ENCODE measurements around the gene QKI.
A peak's percentile ranks its signal among the peaks of the same experiment; 100 is the strongest.

The QKI gene

GRCh38 chr6:163422550-163422949 lies 8.0 kb downstream of the QKI start:
- DNase-seq, result no peak
- no peak overlapping the region for H3K9ac ChIP-seq (ENCODE audit: low read depth, low read length)
- H2AFZ ChIP-seq (ENCODE audit: low read depth, low read length), result no peak overlapping the region
- no peaks in the 10 kb centered on the region for H3K9me3 ChIP-seq (ENCODE audit: insufficient read depth, low read length, severe bottlenecking)
- no peak overlapping the region for H3K4me2 ChIP-seq (ENCODE audit: insufficient read depth, low read length)
- H3K4me1 ChIP-seq (ENCODE audit: insufficient read depth, low read length), result peaks cover 4% of the 10 kb centered on the region
- H3K79me2 ChIP-seq (ENCODE audit: insufficient read depth, low read length), result peaks cover 97% of the 10 kb centered on the region
- peaks cover 41% of the 10 kb centered on the region for H4K20me1 ChIP-seq (ENCODE audit: insufficient read depth, low read length)
- no peaks in the 10 kb centered on the region for H3K36me3 ChIP-seq (ENCODE audit: insufficient read depth, low read length)
- no peak overlapping the region for H3K27ac ChIP-seq (ENCODE audit: low read length)
- no peak for ATAC-seq (ENCODE audit: insufficient read depth, low read depth)
- no peak overlapping the region for H3K4me3 ChIP-seq (ENCODE audit: low read depth in 1 of 2, low read length in 2 of 2)
- no peaks in the 10 kb centered on the region for H3K27me3 ChIP-seq (ENCODE audit: insufficient read depth, low read length, poor library complexity)
- no peak for TF ChIP-seq EZH2 (IDR thresholded peaks at IDR 0.05; ENCODE audit: borderline replicate concordance, low read depth, low read length, severe bottlenecking)
- TF ChIP-seq, protein P1, sequence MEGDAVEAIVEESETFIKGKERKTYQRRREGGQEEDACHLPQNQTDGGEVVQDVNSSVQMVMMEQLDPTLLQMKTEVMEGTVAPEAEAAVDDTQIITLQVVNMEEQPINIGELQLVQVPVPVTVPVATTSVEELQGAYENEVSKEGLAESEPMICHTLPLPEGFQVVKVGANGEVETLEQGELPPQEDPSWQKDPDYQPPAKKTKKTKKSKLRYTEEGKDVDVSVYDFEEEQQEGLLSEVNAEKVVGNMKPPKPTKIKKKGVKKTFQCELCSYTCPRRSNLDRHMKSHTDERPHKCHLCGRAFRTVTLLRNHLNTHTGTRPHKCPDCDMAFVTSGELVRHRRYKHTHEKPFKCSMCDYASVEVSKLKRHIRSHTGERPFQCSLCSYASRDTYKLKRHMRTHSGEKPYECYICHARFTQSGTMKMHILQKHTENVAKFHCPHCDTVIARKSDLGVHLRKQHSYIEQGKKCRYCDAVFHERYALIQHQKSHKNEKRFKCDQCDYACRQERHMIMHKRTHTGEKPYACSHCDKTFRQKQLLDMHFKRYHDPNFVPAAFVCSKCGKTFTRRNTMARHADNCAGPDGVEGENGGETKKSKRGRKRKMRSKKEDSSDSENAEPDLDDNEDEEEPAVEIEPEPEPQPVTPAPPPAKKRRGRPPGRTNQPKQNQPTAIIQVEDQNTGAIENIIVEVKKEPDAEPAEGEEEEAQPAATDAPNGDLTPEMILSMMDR (IDR thresholded peaks at IDR 0.05; ENCODE audit: borderline replicate concordance, extremely low read depth, low read length, poor library complexity, severe bottlenecking), result no peak

- no peak for ATAC-seq (ENCODE audit: insufficient read depth, low read depth)
- H2AFZ ChIP-seq (ENCODE audit: low read depth, low read length), result no peak overlapping the region
- H3K27me3 ChIP-seq (ENCODE audit: insufficient read depth, low read length, poor library complexity), result no peaks in the 10 kb centered on the region
- no peaks in the 10 kb centered on the region for H3K4me1 ChIP-seq (ENCODE audit: insufficient read depth, low read length)
- H4K20me1 ChIP-seq (ENCODE audit: insufficient read depth, low read length), result peaks cover 35% of the 10 kb centered on the region
- H3K4me2 ChIP-seq (ENCODE audit: insufficient read depth, low read length), result no peak overlapping the region
- H3K9me3 ChIP-seq (ENCODE audit: insufficient read depth, low read length, severe bottlenecking), result no peaks in the 10 kb centered on the region
- no peak overlapping the region for H3K4me3 ChIP-seq (ENCODE audit: low read depth in 1 of 2, low read length in 2 of 2)
- H3K9ac ChIP-seq (ENCODE audit: low read depth, low read length), result no peak overlapping the region
- H3K79me2 ChIP-seq (ENCODE audit: insufficient read depth, low read length), result peaks cover 97% of the 10 kb centered on the region
- no peaks in the 10 kb centered on the region for H3K36me3 ChIP-seq (ENCODE audit: insufficient read depth, low read length)
- no peak for TF ChIP-seq EZH2 (IDR thresholded peaks at IDR 0.05; ENCODE audit: borderline replicate concordance, low read depth, low read length, severe bottlenecking)
- TF ChIP-seq, protein P1 (IDR thresholded peaks at IDR 0.05; ENCODE audit: borderline replicate concordance, extremely low read depth, low read length, poor library complexity, severe bottlenecking), result no peak
- H3K27ac ChIP-seq (ENCODE audit: low read length), result no peak overlapping the region
- no peak for DNase-seq
Observed at GRCh38 chr6:163423696-163424095, 9.2 kb downstream of the QKI start.

DNA sequence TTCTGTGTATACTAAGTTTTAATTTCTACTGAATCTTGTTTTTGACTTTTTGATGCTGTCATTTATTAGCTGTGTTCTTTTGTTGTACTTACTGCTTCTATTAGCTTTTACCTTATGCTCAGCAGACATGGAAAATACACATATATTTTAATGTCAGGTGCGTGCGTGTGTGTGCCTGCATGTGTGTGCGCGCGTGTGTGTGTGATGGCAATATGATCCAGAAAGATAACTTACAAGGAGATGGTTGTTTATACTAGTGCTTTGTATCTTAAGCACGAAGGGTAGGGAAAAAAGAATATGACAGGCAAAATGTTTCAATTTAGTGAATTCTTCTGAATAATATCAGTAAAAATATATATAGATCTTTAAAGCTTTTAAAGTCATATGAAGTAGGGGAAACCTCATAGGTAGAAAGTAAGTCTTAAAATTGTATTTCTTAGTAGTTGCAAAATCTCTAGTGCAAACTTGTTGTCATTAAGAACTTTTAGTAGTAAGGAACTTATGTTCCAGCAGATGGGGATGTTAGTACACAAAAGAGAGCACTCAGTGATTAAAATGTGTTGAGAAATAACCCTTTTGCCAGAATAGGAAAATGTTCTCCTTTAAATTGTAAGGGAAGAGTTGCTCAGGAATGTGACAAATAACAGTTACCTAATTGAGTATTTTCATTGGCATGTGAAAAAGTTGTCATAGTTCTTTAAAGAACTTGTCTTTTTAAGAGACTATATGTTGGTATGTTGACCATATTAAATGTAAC lies 13.2 kb downstream of the QKI start:
- H3K4me3 ChIP-seq (ENCODE audit: low read depth in 1 of 2, low read length in 2 of 2), result no peak overlapping the region
- TF ChIP-seq, protein P1 (IDR thresholded peaks at IDR 0.05; ENCODE audit: borderline replicate concordance, extremely low read depth, low read length, poor library complexity, severe bottlenecking), result peak; percentile 14
- no peak for TF ChIP-seq EZH2 (IDR thresholded peaks at IDR 0.05; ENCODE audit: borderline replicate concordance, low read depth, low read length, severe bottlenecking)
- H3K4me2 ChIP-seq (ENCODE audit: insufficient read depth, low read length), result no peak overlapping the region
- no peaks in the 10 kb centered on the region for H3K9me3 ChIP-seq (ENCODE audit: insufficient read depth, low read length, severe bottlenecking)
- DNase-seq (no peak), ATAC-seq (ENCODE audit: insufficient read depth, low read depth) (no peak)
- H2AFZ ChIP-seq (ENCODE audit: low read depth, low read length), result no peak overlapping the region
- H3K27me3 ChIP-seq (ENCODE audit: insufficient read depth, low read length, poor library complexity), result no peaks in the 10 kb centered on the region
- no peaks in the 10 kb centered on the region for H3K4me1 ChIP-seq (ENCODE audit: insufficient read depth, low read length)
- H3K36me3 ChIP-seq (ENCODE audit: insufficient read depth, low read length), result no peaks in the 10 kb centered on the region
- no peak overlapping the region for H3K27ac ChIP-seq (ENCODE audit: low read length)
- no peak overlapping the region for H3K9ac ChIP-seq (ENCODE audit: low read depth, low read length)
- peaks cover 47% of the 10 kb centered on the region for H4K20me1 ChIP-seq (ENCODE audit: insufficient read depth, low read length)
- peaks cover 95% of the 10 kb centered on the region for H3K79me2 ChIP-seq (ENCODE audit: insufficient read depth, low read length)

Measured in DND-41 (cell line).